ENCODE measurements around the gene EHHADH. TPM values are rescaled to one million over a fixed set of nuclear protein-coding genes. Genes with fewer than 3 reads are reported as not detected.

The EHHADH gene
- total RNA-seq, 4 donors from 2014 or later, result 1.4 to 3.4 (median 1.7) TPM

DNA sequence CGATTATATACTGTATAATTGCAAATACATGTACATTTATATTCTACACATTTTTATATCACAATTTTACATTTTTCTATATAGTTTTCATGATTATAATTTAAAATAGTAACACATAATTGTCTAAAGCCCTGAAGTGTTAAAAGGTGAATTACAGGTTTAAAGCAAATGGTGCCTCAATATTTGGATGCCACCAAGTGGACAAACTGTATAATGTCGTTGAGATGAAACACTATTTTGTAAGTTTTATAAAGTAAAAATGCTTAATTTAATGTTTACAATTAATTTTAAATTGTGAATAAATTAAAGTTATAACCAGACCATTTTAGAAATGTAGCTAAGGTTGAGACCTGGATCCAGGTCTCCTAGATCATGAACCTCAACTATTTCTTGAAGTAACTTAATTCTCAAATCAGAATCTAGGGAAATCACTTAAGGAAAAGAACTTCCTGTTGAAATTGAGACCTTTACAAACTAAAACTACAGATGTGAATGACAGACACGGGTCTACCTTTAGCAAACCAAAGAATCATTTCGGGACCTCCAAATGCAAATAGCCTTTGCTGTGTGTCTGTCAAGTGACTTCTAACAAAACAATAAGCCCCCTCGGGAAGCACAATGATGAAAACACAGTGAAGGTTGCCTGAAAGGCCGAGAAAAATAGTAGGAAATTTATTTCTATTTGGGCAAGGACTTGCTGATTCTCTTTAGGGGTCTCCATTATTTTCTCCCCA, 37.8 kb downstream of the EHHADH start:
- DNase-seq, result no peak
- TF ChIP-seq, protein P1, sequence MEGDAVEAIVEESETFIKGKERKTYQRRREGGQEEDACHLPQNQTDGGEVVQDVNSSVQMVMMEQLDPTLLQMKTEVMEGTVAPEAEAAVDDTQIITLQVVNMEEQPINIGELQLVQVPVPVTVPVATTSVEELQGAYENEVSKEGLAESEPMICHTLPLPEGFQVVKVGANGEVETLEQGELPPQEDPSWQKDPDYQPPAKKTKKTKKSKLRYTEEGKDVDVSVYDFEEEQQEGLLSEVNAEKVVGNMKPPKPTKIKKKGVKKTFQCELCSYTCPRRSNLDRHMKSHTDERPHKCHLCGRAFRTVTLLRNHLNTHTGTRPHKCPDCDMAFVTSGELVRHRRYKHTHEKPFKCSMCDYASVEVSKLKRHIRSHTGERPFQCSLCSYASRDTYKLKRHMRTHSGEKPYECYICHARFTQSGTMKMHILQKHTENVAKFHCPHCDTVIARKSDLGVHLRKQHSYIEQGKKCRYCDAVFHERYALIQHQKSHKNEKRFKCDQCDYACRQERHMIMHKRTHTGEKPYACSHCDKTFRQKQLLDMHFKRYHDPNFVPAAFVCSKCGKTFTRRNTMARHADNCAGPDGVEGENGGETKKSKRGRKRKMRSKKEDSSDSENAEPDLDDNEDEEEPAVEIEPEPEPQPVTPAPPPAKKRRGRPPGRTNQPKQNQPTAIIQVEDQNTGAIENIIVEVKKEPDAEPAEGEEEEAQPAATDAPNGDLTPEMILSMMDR (IDR thresholded peaks at IDR 0.05 in 4 of 5, conservative IDR thresholded peaks at IDR 0.05 in 1 of 5), result peak in 2 of 5 experiments; percentile 1 to 32
- no peak for TF ChIP-seq POLR2A (IDR thresholded peaks at IDR 0.05)
- Histone ChIP-seq H3K27me3 (no peaks in the 10 kb centered on the region), H3K9me3 (no peaks in the 10 kb centered on the region), H3K27ac (peak overlapping the region in 1 of 4 donors; percentile 10), H3K36me3 (no peaks in the 10 kb centered on the region), H3K4me1 (peaks cover 0 to 3% of the 10 kb centered on the region in 2 donors), H3K4me3 (peak overlapping the region in 3 of 4 donors; percentile 9 to 25 (median 11))
- no peak for ATAC-seq
- in situ Hi-C loops (cut with MboI; ENCODE audit: low sequenced_read_pairs in 4 of 4) (no loop called here), intact Hi-C loops (cut with DNase I; ENCODE audit: low total_unique reads) (no loop called here)

DNA sequence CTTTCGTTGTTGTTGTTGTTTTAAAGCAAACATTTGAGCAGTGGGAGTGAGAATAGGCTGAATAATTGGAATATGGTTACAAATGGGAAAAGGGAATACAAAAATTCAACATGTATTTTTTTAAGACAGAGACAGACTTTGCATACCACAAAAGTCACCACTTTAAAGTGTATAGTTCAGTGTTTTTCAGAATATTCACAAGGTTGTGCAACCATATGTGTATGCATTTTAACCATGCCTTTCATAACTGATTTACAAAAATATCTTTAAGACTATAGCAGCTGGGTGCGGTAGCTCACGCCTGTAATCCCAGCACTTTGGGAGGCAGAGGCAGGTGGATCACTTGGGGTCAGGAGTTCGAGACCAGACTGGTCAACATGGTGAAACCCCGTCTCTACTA, 41.3 kb downstream of the EHHADH start:
- intact Hi-C loops (cut with DNase I; ENCODE audit: low total_unique reads) (no loop called here), in situ Hi-C loops (cut with MboI; ENCODE audit: low sequenced_read_pairs in 4 of 4) (no loop called here)

DNA sequence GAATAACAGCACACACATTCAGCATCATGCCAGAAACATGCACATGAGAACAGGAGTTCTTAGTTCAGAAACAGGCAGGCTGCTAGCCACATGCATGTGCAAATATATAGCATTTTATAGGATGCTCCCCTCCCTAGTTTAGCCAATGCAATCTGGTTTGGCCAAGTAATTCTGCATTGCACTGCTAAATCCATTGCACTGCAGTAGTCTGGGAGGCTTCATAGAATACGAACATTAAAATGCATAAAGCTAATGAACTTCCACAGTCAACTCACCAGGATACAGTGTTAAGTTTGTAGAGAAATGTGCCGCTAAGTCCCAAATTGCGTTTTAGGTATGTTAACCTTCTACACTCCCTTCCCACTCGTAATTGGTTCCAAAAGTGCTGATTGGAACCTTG, 41.8 kb downstream of the EHHADH start:
- Histone ChIP-seq H3K36me3 (no peaks in the 10 kb centered on the region), H3K27ac (no peak overlapping the region), H3K4me1 (peaks cover 0 to 3% of the 10 kb centered on the region in 2 donors), H3K9me3 (no peaks in the 10 kb centered on the region), H3K27me3 (no peaks in the 10 kb centered on the region), H3K4me3 (no peak overlapping the region)
- intact Hi-C loops (cut with DNase I; ENCODE audit: low total_unique reads), result no loop called here
- TF ChIP-seq, protein P1 (IDR thresholded peaks at IDR 0.05 in 4 of 5, conservative IDR thresholded peaks at IDR 0.05 in 1 of 5), result no peak
- TF ChIP-seq POLR2A (IDR thresholded peaks at IDR 0.05), result no peak
- in situ Hi-C loops (cut with MboI; ENCODE audit: low sequenced_read_pairs in 4 of 4), result no loop called here
- no peak for DNase-seq
- ATAC-seq, result no peak

More for the DNA sequence above, 41.3 kb downstream of the EHHADH start:
- no peak overlapping the region for H3K4me3 ChIP-seq
- DNase-seq (no peak), ATAC-seq (no peak)
- no peaks in the 10 kb centered on the region for H3K27me3 ChIP-seq
- peaks cover 0 to 3% of the 10 kb centered on the region in 2 donors for H3K4me1 ChIP-seq
- H3K27ac ChIP-seq, result no peak overlapping the region
- TF ChIP-seq POLR2A (IDR thresholded peaks at IDR 0.05), result no peak
- TF ChIP-seq, protein P1 (IDR thresholded peaks at IDR 0.05 in 4 of 5, conservative IDR thresholded peaks at IDR 0.05 in 1 of 5), result no peak
- no peaks in the 10 kb centered on the region for H3K36me3 ChIP-seq
- H3K9me3 ChIP-seq, result no peaks in the 10 kb centered on the region

DNA sequence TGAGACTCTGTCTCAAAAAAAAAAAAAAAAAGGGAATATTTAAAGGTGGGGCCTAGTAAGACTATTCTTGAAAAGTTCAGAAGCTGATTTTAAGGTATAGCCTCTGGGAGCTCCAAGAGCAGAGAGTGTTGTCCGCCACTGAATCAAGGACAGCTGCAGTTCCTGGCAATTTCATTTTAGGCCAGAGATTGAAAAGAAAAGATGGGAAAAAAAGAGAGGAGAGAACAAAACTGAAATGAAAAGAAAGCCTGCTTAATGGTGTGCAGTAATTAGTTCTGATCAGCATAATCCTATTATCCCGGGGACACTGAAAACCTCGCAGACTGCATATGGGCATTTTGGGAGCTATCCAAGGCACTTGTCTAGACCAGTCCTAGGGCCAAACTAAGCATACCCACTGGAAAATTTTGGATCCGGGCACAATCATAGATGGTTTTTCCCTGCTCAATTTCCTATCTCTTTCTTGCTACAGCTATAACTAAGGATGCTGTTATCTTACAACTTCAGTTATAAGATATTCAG, 43.2 kb downstream of the EHHADH start:
- H3K9me3 ChIP-seq, result no peaks in the 10 kb centered on the region
- no peaks in the 10 kb centered on the region for H3K27me3 ChIP-seq
- in situ Hi-C loops (cut with MboI; ENCODE audit: low sequenced_read_pairs in 4 of 4) (no loop called here), intact Hi-C loops (cut with DNase I; ENCODE audit: low total_unique reads) (no loop called here)
- H3K4me1 ChIP-seq, result no peaks in the 10 kb centered on the region
- H3K4me3 ChIP-seq, result no peak overlapping the region
- DNase-seq (no peak), ATAC-seq (no peak)
- no peak for TF ChIP-seq POLR2A (IDR thresholded peaks at IDR 0.05)
- TF ChIP-seq, protein P1 (IDR thresholded peaks at IDR 0.05 in 4 of 5, conservative IDR thresholded peaks at IDR 0.05 in 1 of 5), result no peak
- no peak overlapping the region for H3K27ac ChIP-seq
- no peaks in the 10 kb centered on the region for H3K36me3 ChIP-seq
